Inflammatory macrophage treated with lipopolysaccharide for 1 hour (primary cell): ENCODE results near the gene IFITM10.

Experiments used
- DNase-seq, 2 donors: peaks; one replicate each; pipeline ENCODE4 v3.0.0-alpha.2; 2020 to 2022

Gene IFITM10

GRCh38 chr11:1750840-1751530 is 590 bp upstream of the IFITM10 start:
- DNase-seq = no peak

DNA sequence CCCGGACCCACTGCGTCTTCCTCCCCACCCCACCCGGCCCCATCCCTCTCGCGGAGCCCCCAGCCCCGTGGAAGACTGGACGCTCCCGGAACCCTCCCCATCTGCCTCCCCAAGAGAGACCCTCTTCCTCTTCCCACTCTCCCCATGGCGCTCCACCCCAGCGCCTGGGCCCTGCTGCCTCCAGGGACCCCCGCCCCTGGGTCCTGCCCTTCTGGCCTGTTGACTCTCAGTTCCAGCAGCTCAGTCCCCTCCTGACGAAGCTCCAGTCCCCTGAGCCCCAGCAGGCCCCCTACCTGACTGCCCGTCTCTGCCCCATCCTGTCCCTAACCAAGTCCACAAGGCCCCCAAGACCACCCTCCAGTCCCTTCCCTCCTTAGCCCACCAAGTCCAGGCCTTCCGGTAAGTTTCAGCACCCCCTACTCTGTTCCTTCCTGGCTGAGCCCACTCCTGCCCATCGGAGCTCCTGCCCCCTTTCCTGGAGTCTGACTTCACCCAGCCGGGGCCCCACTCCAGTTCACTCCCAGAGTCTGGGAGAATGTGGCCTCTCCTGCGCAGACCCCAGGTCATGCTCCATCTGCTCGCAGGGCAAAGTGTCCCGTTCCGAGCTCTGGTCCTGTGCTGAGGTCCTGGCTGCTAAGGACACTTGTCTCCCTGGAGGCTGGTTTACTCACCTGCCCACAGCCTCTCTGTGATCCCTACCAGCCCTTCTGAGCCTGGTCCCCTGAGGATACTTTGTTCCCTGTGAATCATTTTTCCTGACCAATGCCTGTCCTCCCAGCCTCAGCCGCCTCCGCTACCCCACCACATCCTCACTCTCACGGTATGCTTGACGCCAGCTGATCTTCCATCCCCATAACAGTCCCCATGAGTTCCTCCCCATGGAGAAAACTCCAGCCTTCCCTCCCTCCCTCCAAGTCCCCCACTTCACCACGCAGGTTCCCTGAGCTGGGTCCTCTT is 722 bp downstream of the IFITM10 start:
- no peak for DNase-seq

GRCh38 chr11:1748636-1749394 is 1.6 kb downstream of the IFITM10 start:
- no peak for DNase-seq

DNA sequence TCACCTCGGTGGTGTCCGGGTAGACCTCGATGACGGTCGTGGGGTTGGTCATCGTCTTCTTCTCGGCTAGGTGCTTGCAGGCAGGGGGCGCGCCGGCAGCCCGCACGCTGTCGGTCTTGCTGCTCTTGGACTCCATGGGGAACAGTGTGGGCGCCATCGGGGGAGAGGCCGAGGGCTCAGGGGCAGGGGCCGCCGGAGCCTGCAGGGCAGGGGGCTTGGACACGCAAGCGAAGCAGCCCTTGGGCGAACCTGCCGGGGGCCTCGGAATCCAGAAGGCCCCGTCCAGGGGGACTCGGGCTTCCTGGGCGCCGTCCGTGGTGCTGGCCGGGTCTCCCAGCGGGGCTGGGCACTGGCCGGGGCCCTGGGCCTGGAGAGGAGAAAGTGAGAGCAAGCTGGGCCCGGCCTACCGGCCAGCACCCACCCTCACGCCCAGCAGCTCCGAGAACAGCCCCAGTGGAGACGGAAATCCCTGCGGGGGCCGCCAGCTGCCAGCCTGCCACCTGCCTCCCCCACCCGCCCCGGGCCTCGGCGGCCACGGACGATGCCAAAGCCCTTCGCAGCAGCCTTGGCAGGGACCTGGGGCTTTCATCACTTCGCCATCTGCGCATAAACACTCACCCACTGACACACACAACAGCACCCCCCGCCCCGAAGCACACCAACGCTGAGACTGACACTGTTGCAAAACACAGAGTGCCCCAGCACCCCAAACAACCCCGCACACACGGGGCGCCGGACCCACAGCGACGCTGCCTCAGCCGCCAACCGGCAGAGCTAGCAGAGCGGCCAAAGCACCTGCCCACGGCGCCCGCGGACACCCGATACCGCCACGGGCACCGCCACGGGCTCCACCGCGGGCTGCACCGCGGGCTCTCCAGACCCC is 2.4 kb downstream of the IFITM10 start:
- no peak for DNase-seq

DNA sequence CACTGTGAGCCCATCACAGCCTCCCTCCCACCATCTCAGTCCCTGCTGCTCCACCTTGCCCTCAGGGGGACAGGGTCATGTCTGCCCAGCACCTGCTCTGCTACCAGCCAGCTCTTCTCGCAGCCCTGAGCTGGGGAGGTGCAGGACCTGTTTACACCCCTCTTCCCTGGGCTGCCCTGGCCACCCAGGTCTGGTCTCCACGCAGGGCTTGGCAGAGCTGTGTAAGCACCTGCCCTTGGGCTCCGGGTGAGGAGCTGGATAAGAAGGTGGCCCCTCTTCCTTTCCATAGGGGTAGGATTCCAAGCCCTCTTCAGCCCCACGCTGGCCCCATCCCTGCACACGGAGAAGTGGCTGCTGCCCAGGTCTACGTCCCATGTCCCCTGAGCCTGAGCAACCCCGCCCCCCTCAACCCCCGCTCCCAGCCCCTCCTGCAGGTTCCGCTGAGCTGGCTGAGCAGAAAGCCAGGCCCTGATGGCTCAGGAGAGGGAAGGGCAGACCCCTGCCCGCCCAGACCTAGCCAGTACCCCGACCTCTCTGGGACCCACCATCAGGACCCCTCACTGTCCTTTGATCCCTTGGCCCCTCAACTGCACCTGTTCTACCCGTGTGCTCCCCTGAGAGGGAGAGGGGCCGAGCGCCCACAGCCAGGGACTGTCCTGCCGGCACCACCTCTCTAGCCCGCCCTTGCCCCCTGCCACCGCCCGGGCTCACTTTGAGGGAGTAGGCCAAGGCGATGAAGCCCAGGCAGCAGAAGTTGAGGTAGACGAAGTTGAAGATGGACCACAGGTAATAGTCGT is 3.2 kb downstream of the IFITM10 start:
- no peak for DNase-seq

- peak in 1 of 2 donors; percentile 43 for DNase-seq
Observed at GRCh38 chr11:1746511-1746931, 3.9 kb downstream of the IFITM10 start.

DNA sequence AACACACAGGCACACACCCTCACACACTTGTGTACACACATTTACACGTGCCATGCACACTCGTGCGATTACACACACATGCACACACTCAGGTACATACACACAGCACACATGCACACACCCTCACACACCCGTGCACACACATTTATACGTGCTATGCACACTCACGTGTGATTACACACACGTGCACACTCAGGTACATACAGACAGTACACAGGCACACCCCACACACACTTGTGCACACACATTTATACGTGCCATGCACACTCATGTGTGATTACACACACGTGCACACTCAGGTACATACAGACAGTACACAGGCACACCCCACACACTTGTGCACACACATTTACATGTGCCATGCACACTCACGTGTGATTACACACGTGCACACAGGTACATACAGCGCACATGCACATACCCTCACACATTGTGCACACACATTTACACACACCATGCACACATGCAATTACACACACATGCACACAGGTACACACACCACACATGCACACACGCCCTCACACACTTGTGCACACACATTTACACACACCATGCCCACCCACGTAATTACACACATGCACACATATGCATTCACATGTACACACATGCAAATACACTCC is 4.6 kb downstream of the IFITM10 start:
- DNase-seq = no peak

DNA sequence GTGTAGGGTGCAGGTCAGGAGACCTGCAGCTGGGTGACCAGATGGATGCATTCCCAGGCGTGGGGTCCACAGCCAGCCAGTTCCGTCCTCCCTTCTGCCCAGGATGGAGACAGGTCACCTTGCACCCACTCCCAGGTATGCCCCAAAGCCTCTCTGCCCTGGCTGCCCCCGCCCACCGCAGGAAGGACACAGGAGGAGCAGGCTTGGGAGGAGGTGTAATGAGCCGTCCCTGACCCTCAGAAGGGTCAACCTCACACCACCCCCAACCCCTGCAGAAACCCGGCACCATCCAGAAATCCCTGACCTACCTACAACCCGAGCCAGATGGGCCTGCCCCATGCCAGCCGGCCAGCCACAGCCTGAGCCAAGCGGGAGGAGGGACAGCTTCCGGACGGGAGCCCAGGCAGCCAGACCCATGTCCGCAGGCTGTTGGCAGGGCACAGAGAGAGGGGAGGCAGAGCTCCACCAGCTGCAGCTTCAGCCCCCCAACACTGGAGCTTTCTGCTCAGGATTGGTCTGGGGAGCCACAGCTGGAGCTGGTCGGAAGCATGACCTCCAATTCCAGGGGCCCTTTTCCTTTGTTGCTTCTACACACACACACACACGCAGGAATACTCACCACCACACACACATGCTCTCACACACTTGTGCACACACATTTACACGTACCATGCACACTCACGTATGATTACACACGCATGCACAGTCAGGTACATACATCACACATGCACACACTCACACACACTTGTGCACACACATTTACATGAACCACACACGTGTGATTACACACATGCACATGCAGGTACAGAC is 5.3 kb downstream of the IFITM10 start:
- no peak for DNase-seq

DNA sequence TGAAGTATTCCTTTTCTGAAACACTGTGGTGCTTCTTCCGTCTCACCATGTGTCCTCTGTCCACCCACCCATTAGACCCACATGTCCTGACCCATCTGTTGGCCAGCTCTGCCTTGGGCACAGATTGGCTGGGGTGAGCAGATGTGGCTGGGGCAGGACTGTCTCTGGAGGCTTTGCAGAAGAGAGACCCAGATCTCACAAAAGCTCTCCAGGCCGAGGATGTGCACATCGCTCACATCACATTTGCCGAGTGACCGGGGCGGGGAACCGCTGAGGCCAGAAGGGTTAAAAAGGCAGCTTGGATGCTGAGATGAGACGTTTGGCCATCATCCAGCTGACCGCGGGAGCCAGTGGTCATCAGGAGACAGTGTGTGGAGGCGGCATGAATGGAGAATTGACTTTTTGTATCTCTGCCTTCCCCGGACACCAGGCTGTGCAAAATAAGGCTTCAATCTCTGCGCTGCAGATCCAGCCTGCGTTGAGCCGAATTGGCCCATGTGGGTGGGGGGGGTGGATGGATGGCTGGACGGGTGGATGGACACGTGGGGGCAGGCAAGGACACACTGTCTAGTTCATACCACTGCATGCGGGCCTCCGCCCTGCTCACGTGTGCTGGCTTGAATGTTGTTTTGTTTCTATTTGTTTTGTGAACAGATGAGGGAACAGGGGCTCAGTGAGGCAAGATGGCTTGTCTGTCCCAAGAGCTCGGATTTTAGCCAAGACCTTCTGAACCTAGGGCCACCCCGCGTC is 6.1 kb downstream of the IFITM10 start:
- no peak for DNase-seq

DNA sequence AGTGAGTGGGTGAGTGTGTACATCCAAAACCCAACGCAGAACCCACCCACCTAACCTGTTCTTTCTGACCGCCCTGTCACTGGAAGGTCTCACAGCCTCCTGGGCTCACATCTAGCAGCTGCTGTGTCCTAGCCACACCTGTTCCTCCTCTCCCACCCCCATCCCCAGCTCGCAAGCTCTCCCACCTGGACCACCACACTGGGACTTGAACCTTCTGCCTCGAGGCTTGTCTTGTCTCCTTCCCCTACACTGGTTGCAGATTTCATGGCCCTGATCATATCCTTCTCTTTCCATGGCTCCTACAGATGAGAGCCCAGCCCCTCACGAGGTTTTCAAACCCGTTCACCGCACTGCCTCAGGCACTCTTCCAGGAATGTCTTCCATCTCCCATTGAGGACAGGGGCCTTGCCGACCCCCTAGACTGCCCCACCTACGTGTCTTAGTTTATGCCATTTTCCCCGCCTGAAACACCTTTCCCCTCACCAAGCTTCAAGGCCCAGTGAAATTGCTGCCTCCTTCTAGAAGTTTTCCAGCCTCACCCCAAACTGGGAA is 6.7 kb downstream of the IFITM10 start:
- no peak for DNase-seq

DNA sequence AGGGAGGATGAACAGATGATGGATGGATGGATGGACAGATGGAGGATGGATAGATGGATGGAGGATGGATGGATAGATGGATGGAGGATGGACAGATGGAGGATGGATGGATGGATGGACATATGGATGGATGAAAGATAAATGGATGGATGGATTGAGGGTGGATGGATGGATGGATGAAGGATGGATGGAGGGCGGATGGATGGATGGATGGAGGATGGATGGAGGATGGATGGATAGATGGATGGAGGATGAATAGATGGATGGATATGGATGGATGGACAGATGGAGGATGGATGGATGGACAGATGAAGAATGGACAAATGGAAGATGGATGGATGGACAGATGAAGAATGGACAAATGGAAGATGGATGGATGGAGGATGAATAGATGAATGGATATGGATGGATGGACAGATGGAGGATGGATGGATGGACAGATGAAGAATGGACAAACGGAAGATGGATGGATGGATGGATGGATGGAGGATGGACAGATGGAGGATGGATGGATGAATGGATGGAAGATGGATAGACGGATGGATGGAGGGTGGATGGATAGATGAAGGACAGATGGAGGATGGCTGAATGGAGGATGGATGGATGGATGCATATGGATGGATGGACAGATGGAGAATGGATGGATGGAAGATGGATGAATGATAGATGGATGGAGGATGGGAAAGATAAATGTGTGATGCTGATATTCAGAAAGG is 7.4 kb downstream of the IFITM10 start:
- DNase-seq = no peak

DNA sequence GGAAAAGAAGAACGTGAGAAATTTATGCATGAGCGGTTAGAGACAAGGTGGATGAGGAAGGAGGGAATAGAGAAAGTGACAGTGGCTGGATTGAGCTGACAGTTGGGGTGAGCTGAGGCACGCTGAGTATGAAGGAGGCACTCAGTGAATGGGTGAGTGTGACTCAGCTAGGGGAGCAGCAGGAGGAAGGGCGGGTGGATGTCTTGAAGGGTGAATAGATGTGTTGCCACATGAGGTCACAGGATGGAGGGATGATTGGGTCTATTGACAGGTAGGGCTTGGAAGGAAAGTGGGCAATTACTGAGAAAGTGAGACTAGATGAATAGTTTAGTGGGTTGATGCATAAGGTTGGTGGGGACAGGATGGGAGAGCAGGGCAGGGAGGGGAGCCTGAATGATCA is 8.0 kb downstream of the IFITM10 start:
- no peak for DNase-seq

DNA sequence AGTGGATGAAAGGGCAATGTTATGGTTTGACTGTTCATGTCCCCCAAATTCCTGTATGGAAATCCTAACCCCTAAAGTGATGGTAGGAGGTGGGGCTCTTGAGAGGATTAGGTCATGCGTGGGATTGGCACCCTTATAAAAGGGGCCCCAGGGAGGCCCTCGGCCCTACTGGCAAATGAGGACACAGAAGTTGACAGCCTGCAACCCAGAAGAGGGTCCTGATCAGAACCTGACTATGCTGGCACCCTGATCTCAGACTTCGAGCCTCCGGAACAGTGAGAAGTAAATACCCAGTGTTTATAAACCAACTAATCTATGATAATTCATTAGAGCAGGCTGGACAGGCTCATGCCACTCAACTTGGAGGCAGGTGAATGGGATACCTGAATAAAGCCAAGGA is 8.7 kb downstream of the IFITM10 start:
- no peak for DNase-seq

DNA sequence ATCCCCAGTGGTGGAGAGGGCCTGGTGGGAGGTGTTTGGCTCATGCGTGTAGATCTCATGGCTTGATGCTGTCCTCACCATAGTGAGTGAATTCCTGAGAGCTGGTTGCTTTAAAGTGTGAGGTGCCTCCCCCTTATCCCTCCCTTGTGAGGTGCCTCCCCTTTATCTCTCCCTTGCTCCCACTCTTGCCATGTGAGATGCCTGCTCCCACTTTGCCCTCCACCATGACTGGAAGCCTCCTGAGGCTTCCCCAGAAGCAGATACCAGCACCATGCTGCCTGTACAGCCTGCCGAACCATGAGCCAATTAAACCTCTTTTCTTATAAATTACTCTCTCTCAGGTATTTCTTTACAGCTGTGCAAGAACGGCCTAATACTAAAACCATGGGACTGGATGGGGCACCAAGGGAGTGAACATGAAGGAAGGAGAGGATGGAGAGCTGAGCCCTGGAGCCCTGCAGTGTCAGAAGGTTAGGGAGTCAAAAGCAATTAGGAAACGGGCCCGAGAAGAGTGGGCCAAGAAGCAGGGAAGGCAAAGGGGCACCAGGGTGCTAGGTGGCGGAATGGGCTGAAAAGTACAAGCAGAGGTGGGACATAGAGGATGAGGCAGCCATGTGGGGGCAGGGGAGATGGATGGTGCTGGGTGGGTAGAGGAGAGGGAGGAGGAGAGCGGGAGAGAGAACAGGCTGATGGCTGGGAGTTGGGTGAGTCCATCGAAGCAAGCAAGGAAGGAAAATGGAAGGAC is 9.4 kb downstream of the IFITM10 start:
- DNase-seq = no peak

GRCh38 chr11:1739576-1739975 is 10.8 kb downstream of the IFITM10 start:
- no peak for DNase-seq

DNA sequence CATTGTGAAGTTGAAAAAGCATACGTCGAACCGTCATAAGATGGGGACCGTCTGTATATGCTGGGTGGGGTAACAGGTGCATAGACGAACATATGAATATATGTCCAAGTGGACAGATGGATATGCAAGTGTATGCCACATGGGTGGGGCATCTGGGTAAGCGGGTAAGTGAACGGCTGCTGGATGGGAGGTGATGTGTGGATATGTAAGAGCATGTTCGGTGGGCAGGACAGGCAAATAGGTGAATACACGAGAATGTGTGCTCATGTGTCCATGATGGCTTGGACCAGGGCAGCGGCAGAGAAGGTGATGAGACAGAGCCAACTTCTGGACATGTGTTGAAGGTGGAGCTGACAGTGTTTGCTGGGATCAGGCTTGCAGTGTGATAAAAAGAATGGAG is 12.0 kb downstream of the IFITM10 start:
- no peak for DNase-seq

GRCh38 chr11:1737080-1737757 is 13.2 kb downstream of the IFITM10 start:
- no peak for DNase-seq
